NT2/D1 (cell line): ENCODE data around the gene ETV4.
"Not testable (repeated sequence)": the region's sequence is repeated elsewhere in the genome, so short reads cannot be mapped to it uniquely, and the experiment has no call there.

Experiments
- DNase-seq: peaks from one replicate; pipeline ENCODE4 v3.0.0-alpha.2; 2011; ENCODE audit warnings: low read depth, low spot score
- H3K27me3 ChIP-seq: 2 replicates; pipeline ENCODE4 v1.6.0; 2011; ENCODE audit warnings: mild to moderate bottlenecking; ENCODE audit not compliant: insufficient read length, insufficient read depth
- H3K36me3 ChIP-seq: 2 replicates; pipeline ENCODE4 v1.6.1; 2011; ENCODE audit warnings: mild to moderate bottlenecking, low read length, mixed read lengths; ENCODE audit not compliant: insufficient read depth, insufficient read length
- H3K4me1 ChIP-seq: 2 replicates; pipeline ENCODE4 v1.5.1; 2011; ENCODE audit not compliant: insufficient read depth, insufficient read length
- H3K4me3 ChIP-seq: 2 replicates; pipeline ENCODE4 v1.5.1; 2011; ENCODE audit warnings: low read depth; ENCODE audit not compliant: insufficient read length
- H3K9ac ChIP-seq: 2 replicates; pipeline ENCODE4 v1.6.0; 2011; ENCODE audit warnings: low read depth; ENCODE audit not compliant: insufficient read length
- H3K9me3 ChIP-seq: 2 replicates; pipeline ENCODE4 v1.5.1; 2011; ENCODE audit warnings: mild to moderate bottlenecking, low read length; ENCODE audit not compliant: insufficient read depth
- SUZ12 ChIP-seq: IDR thresholded peaks from 2 replicates; pipeline ENCODE4 v1.6.1; 2011; ENCODE audit not compliant: insufficient read length, insufficient read depth; ENCODE audit errors: extremely low read depth
- YY1 ChIP-seq: IDR thresholded peaks from 2 replicates; pipeline ENCODE4 v1.6.1; 2011; ENCODE audit not compliant: insufficient read length, insufficient read depth
- ZNF274 ChIP-seq: IDR thresholded peaks from 2 replicates; pipeline ENCODE4 v1.6.1; 2011; ENCODE audit warnings: mild to moderate bottlenecking, low read depth, low read length

Gene ETV4

DNA sequence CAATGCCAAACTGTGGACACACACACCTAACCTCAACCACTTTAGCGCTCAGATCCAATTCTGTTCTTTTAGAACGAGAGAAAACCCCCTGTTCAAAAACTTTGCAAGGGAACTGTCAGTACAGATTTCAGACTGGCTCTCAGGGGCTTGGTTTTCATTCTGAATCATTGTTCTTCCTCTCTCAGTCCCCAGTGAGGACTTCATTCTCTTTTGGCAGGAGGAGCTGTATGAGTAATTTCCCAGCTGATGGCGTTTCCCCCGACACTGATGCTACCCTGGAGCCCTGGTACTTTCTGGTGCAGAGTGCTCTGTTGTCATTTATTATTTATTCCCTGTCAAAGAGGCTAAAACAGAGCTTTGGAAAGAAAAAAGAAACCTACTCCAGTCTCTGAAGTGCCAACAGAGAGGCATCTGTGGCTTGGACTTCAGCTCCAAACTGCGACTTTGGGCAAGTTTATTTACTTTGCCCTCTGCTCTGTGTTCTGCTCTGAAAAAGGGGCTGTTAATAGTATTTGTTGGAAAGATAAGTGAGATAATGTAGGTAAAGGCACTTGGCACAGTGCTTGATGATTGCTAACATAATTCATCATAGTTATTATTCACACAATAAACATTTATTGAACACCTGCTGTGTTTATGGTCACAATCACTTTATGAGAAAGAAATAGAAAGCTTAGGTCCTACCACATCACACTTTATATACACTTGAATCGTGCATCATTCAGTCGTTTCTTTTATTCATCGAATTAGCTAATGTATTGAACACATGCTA is 28.3 kb downstream of the ETV4 start:
- DNase-seq = no peak
- TF ChIP-seq YY1 (no peak), SUZ12 (no peak), ZNF274 (no peak)
- no peaks in the 10 kb centered on the region for H3K9me3 ChIP-seq
- H3K9ac ChIP-seq = no peak overlapping the region
- no peak overlapping the region for H3K4me3 ChIP-seq
- H3K36me3 ChIP-seq = peaks cover 75% of the 10 kb centered on the region
- H3K4me1 ChIP-seq = no peaks in the 10 kb centered on the region
- no peaks in the 10 kb centered on the region for H3K27me3 ChIP-seq

DNA sequence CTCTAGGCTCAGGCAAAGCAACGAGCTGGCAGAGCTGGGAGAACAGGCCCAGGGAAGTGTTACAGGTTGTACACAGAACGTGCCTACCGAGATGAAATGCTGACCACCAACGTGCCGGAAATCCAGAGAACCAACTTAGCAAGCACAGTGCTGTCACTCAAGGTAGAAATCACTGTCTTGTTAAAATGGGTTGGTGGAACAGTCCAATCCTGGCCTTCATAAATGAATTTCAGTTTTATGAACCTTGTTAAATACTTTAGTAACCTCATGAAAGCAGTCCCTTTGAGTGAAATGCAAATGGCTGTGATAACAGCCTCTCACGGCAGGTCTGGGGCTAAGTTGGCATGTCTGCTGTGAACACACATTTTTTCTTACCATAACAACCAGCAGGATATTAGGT is 29.0 kb downstream of the ETV4 start:
- no peak for DNase-seq
- H3K36me3 ChIP-seq = peaks cover 79% of the 10 kb centered on the region
- H3K4me3 ChIP-seq = no peak overlapping the region

DNA sequence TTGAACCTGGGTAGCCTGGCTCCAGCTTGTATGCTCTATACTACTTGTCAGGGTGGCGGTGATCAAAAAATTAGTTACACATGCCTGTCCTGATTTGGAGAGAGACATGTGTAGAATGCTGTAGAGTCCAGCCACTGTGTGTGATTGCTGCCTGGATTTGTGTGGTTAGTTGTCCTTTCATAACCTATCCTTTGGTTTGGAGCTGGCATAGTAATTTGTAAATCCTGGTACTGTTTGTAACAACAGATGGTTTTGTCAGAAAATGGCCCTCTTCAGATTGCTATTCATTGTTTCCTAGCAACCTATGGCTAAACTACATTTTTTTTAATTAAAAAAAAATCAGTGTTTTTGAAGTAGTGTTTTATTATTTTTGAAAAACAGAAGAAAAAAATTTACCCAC is 30.5 kb downstream of the ETV4 start:
- H3K9ac ChIP-seq = no peak overlapping the region
- TF ChIP-seq ZNF274 = no peak
- TF ChIP-seq YY1 = no peak
- no peak for TF ChIP-seq SUZ12
- no peaks in the 10 kb centered on the region for H3K9me3 ChIP-seq
- peaks cover 70% of the 10 kb centered on the region for H3K36me3 ChIP-seq
- no peak for DNase-seq
- H3K27me3 ChIP-seq = no peaks in the 10 kb centered on the region
- H3K4me3 ChIP-seq = no peak overlapping the region
- H3K4me1 ChIP-seq = no peaks in the 10 kb centered on the region

More for the DNA sequence above, 29.0 kb downstream of the ETV4 start:
- TF ChIP-seq ZNF274 (no peak), SUZ12 (no peak), YY1 (no peak)
- H3K4me1 ChIP-seq = no peaks in the 10 kb centered on the region
- H3K9ac ChIP-seq = no peak overlapping the region
- no peaks in the 10 kb centered on the region for H3K27me3 ChIP-seq
- H3K9me3 ChIP-seq = no peaks in the 10 kb centered on the region

DNA sequence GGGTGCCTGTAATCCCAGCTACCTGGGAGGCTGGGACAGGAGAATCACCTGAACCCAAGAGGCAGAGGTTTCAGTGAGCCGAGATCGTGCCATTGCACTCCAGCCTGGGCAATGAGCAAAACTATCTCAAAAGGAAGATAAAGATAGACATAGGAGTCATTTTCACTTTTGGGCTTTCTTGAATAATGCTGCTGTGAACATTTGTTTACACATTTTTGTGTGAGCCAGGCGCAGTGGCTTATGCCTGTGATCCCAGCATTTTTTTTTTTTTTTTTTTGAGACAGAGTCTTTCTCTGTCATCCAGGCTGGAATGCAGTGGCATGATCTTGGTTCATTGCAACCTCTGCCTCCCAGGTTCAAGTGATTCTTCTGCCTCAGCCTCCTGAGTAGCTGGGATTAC is 34.9 kb downstream of the ETV4 start:
- not testable (repeated sequence) for H3K4me1 ChIP-seq, H3K27me3 ChIP-seq, DNase-seq, H3K9me3 ChIP-seq, H3K9ac ChIP-seq, H3K4me3 ChIP-seq
- peaks cover 77% of the 10 kb centered on the region for H3K36me3 ChIP-seq

DNA sequence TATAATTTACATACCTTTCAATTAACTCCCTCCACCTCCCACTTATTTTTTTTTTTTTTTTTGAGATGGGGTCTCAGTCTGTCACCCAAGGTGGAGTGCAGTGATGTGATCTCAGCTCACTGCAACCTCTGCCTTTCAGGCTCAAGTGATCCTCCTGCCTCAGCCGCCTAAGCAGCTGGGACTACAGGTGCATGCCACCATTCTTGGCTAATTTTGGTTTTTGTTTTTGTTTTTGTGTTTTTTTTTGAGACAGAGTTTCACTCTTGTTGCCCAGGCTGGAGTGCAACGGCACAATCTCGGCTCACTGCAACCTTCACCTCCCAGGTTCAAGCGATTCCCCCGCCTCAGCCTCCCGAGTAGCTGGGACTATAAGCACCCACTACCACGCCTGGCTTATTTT is 36.7 kb downstream of the ETV4 start:
- H3K36me3 ChIP-seq = peaks cover 81% of the 10 kb centered on the region

DNA sequence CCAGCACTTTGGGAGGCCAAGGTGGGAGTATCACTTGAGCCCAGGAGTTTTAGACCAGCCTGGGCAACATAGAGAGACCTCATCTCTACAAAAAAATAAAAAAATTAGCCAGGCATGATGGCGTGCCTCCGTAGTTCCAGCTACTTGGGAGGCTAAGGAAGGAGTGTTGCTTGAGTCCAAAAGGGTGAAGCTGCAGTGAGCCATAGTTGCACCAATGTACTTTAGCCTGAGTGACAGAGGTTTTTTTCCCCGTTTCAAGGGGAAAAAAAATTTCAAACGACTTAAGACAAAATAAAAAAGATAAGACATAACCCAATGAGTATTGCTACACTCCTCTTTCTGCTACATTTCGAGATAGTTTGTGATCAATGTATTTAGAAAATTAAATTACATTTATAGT is 55.5 kb downstream of the ETV4 start:
- TF ChIP-seq ZNF274 (no peak), YY1 (no peak), SUZ12 (no peak)
- no peaks in the 10 kb centered on the region for H3K9me3 ChIP-seq
- H3K4me1 ChIP-seq = no peaks in the 10 kb centered on the region
- H3K9ac ChIP-seq = no peak overlapping the region
- peaks cover 50% of the 10 kb centered on the region for H3K36me3 ChIP-seq
- H3K27me3 ChIP-seq = no peaks in the 10 kb centered on the region
- no peak for DNase-seq
- no peak overlapping the region for H3K4me3 ChIP-seq

More for the DNA sequence above, 36.7 kb downstream of the ETV4 start:
- H3K4me3 ChIP-seq, H3K9me3 ChIP-seq, DNase-seq, H3K9ac ChIP-seq, H3K27me3 ChIP-seq, H3K4me1 ChIP-seq: not testable (repeated sequence)

DNA sequence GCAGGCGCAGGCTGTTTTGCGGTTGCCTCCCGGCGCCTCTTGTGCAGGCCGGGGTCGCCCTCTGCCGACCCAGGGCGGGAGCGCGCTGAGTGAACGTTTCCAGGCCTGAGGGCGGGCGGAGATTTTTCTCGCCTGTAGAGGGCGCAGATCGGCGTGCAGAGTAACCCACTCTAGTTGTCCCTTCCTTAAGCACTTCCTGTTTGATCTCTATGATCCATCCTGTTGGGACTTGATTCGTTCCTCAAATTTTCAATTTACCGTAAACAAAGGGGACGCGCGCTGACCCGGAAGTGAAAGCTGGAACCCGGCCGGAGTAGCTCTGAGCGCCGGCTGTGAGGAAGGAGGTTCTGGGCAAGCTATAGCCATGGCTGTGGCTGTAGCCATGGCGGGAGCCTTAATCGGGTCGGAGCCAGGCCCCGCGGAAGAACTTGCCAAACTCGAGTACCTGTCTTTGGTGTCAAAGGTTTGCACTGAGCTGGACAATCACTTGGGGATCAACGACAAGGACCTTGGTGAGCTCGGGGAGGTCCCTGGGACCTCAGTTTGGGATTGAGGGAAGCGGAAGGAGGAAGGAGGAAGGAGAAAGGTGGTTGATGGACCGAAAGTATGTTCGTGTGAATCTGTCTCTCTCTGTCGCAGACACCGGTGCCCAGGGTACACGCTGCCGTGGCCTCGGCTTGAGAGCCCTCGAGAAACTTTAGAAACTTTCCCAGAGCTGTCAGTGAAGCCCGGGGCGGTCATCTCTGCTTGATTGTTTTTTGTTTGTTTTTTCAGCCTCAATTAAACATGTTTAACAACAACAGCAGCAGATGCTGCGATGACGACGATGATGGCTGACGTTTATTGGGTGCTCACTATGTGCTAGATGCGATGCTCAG is 62.2 kb downstream of the ETV4 start, which contains the start of gene DHX8:
DHX8 (plus strand) TSS at position 302 of the 878 bp plus-strand sequence; CDS start at position 365, 63 bp downstream.
- no peaks in the 10 kb centered on the region for H3K27me3 ChIP-seq
- H3K36me3 ChIP-seq = no peaks in the 10 kb centered on the region
- TF ChIP-seq ZNF274 = no peak
- no peak for TF ChIP-seq YY1
- TF ChIP-seq SUZ12 = no peak
- peak within 1 kb of the TSS; percentile 87 for H3K4me3 ChIP-seq
- no peaks in the 10 kb centered on the region for H3K4me1 ChIP-seq
- peak; percentile 91 for DNase-seq
- no peaks in the 10 kb centered on the region for H3K9me3 ChIP-seq
- H3K9ac ChIP-seq = peak within 1 kb of the TSS; percentile 94
